Body of pancreas (tissue), 4 donors: ENCODE measurements around the gene RAPGEF4.

Experiments
- POLR2A ChIP-seq, 3 donors: fragments of 450-650 bp; IDR thresholded peaks; one replicate each; pipeline ENCODE4 v1.6.1; 2016; ENCODE audit warnings: antibody characterized with exemption in 3 of 3, mild to moderate bottlenecking in 2 of 3
- TF ChIP-seq, protein P1 (sequence below), 7 experiments: fragments of 450-650 bp in 4 of 7; fragments of 200-600 bp in 3 of 7; sonication (generic) in 3 of 7; IDR thresholded peaks; one replicate each; pipeline ENCODE4 v1.5.1; 2016 to 2019; ENCODE audit warnings: antibody characterized with exemption in 7 of 7

- TF ChIP-seq, protein P1, sequence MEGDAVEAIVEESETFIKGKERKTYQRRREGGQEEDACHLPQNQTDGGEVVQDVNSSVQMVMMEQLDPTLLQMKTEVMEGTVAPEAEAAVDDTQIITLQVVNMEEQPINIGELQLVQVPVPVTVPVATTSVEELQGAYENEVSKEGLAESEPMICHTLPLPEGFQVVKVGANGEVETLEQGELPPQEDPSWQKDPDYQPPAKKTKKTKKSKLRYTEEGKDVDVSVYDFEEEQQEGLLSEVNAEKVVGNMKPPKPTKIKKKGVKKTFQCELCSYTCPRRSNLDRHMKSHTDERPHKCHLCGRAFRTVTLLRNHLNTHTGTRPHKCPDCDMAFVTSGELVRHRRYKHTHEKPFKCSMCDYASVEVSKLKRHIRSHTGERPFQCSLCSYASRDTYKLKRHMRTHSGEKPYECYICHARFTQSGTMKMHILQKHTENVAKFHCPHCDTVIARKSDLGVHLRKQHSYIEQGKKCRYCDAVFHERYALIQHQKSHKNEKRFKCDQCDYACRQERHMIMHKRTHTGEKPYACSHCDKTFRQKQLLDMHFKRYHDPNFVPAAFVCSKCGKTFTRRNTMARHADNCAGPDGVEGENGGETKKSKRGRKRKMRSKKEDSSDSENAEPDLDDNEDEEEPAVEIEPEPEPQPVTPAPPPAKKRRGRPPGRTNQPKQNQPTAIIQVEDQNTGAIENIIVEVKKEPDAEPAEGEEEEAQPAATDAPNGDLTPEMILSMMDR (IDR thresholded peaks at IDR 0.05) = no peak
- TF ChIP-seq POLR2A (IDR thresholded peaks at IDR 0.05) = no peak
These were observed 227.2 kb downstream of the RAPGEF4 start for GRCh38 chr2:172962824-172963223.
